Natural killer cell treated with Interleukin-12 subunit alpha and Interleukin-12 subunit beta and Interleukin-15 and Interleukin-18, amount 100 ng/mL, for 72 hours (primary cell): ENCODE data around the gene CCDC60. TPM values are rescaled to one million over a fixed set of nuclear protein-coding genes. Genes with fewer than 3 reads are reported as not detected.

Experiments
- ATAC-seq, 2 donors: fragments of 150-1000 bp; cut with Tn5 transposase in 1 of 2; sonication (Bioruptor Pico), chemical (Tn5 transposase) in 1 of 2; 2 replicates each; pipeline ENCODE4 v1.10.0; 2021
- DNase-seq: peaks from one replicate; pipeline ENCODE4 v3.0.0; 2022; ENCODE audit warnings: low spot score
- H3K27ac Mint-ChIP-seq, 2 donors: 1 replicate in 1 of 2; 2 replicates in 1 of 2; pipeline ENCODE4 v1.8.0; 2022; ENCODE audit warnings: mixed read lengths in 2 of 2, mild to moderate bottlenecking in 1 of 2, moderate library complexity in 1 of 2
- H3K27me3 Mint-ChIP-seq, 2 donors: 1 replicate in 1 of 2; 2 replicates in 1 of 2; pipeline ENCODE4 v1.8.0; 2022; ENCODE audit warnings: mixed read lengths in 2 of 2
- H3K36me3 Mint-ChIP-seq: one replicate; pipeline ENCODE4 v1.8.0; 2022; ENCODE audit warnings: mixed read lengths
- H3K4me1 Mint-ChIP-seq, 2 donors: 1 replicate in 1 of 2; 2 replicates in 1 of 2; pipeline ENCODE4 v1.8.0; 2022; ENCODE audit warnings: low read depth in 2 of 2, mixed read lengths in 2 of 2, mild to moderate bottlenecking in 1 of 2
- H3K4me3 Mint-ChIP-seq: one replicate; pipeline ENCODE4 v1.8.0; 2022; ENCODE audit warnings: mixed read lengths
- H3K9me3 Mint-ChIP-seq: 2 replicates; pipeline ENCODE4 v1.8.0; 2022; ENCODE audit warnings: mixed read lengths
- total RNA-seq, 2 donors: library from RNA; stranded (reverse); gene quantifications; one replicate each; pipeline ENCODE4 v1.2.3, GENCODE V29; 2022

CCDC60 gene
- total RNA-seq, 2 donors from 2014 or later, result not detected

DNA sequence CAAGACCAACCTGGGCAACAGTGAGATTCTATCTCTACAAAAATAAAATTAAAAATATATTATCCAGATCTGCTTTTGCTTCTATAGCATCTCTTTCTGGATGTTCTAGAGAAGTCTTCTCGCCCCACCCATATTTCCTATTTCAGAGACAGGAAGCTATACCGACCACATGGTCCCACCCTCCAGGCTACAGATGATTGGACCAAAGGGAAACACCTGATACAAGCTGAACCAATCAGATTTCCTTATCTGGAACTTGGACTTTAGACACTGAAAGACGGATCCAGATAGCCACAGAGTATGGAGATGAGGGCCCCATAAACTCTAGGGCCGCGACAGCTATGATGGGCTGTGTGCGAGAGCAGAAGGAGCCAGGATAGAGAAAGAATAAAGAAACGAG, 48.7 kb downstream of the CCDC60 start:
- DNase-seq (no peak), ATAC-seq (no peak)
- Mint-ChIP-seq H3K9me3 (no peaks in the 10 kb centered on the region), H3K27me3 (peaks cover 12 to 18% of the 10 kb centered on the region in 2 donors), H3K4me3 (no peak overlapping the region), H3K36me3 (no peaks in the 10 kb centered on the region), H3K27ac (no peak overlapping the region), H3K4me1 (no peaks in the 10 kb centered on the region)

DNA sequence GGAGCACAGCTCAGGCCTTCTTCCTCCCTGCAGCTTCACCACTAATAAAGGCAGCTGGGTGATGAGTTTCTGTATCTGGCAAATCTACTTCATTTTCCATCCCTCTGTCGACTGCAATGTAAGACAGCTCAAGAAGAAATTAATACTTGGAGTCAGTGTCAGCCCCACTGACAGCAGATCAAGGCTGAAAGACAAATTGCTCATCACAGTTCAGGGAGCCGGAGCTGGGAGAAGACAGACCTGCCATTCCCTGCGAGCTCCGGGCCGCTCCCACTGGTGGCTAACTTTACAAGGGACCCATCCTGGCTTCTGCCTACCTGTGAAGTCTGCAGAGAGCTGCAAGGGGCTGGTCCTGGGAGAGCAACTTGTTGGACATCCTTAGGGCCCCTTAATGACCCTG, 49.8 kb downstream of the CCDC60 start:
- H3K27ac Mint-ChIP-seq, result no peak overlapping the region
- DNase-seq, result no peak
- no peaks in the 10 kb centered on the region for H3K36me3 Mint-ChIP-seq
- H3K9me3 Mint-ChIP-seq, result no peaks in the 10 kb centered on the region
- no peak for ATAC-seq
- H3K4me3 Mint-ChIP-seq, result no peak overlapping the region
- H3K27me3 Mint-ChIP-seq, result peaks cover 12 to 18% of the 10 kb centered on the region in 2 donors
- H3K4me1 Mint-ChIP-seq, result no peaks in the 10 kb centered on the region

GRCh38 chr12:119385659-119386058, 51.1 kb downstream of the CCDC60 start:
- no peaks in the 10 kb centered on the region for H3K4me1 Mint-ChIP-seq
- no peaks in the 10 kb centered on the region for H3K36me3 Mint-ChIP-seq
- peaks cover 9 to 11% of the 10 kb centered on the region in 2 donors for H3K27me3 Mint-ChIP-seq
- ATAC-seq (peak in 1 of 2 donors; percentile 36), DNase-seq (no peak)
- no peak overlapping the region for H3K27ac Mint-ChIP-seq
- no peaks in the 10 kb centered on the region for H3K9me3 Mint-ChIP-seq
- no peak overlapping the region for H3K4me3 Mint-ChIP-seq

- Mint-ChIP-seq H3K9me3 (no peaks in the 10 kb centered on the region), H3K4me1 (no peaks in the 10 kb centered on the region), H3K4me3 (no peak overlapping the region), H3K27ac (no peak overlapping the region), H3K36me3 (no peaks in the 10 kb centered on the region), H3K27me3 (peaks cover 10 to 14% of the 10 kb centered on the region in 2 donors)
- DNase-seq (no peak), ATAC-seq (no peak)
Measured at GRCh38 chr12:119389687-119390086, 55.2 kb downstream of the CCDC60 start.

DNA sequence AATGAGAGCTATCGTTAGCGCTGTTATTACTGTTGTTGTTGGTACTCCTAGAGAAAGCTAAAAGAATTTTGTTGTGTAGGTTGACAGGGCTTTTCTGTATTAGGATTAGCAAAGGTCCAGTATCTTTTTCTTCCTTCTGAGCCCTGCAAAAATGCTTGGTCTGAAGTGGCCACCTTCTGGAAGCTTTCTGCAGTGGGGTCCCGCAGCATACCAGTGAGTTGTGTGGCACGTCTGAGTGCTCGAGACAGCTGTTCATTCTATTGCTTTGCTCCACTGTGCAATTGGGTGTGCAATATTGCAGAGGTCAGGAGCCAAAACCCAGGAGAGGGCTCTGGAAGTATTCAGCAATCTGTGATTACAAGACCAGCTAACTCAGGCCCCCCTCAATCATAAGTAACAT, 57.1 kb downstream of the CCDC60 start:
- H3K36me3 Mint-ChIP-seq, result no peaks in the 10 kb centered on the region
- no peaks in the 10 kb centered on the region for H3K4me1 Mint-ChIP-seq
- no peak overlapping the region for H3K27ac Mint-ChIP-seq
- peaks cover 6 to 7% of the 10 kb centered on the region in 2 donors for H3K27me3 Mint-ChIP-seq
- DNase-seq (no peak), ATAC-seq (no peak)
- H3K9me3 Mint-ChIP-seq, result no peaks in the 10 kb centered on the region
- H3K4me3 Mint-ChIP-seq, result no peak overlapping the region

DNA sequence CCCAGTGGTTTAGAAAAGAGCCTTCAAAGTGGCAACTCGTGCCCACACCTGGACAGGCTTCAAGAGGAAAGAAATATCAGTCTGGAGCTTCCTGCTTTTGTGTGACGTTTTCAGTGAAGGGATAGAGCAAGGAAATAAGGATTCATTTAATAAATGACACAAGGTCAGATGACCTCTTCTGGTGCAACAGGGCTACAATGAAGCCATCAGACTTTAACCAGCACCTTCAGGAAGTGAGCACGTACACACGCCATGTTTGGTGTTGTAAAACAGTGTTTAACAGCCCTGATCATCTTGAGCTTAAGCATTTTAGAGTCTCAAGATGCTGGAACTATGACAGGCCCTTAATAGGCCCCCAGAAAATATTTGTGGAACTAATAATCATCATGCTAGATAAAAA, 59.1 kb downstream of the CCDC60 start:
- Mint-ChIP-seq H3K27ac (no peak overlapping the region), H3K4me3 (no peak overlapping the region), H3K4me1 (no peaks in the 10 kb centered on the region), H3K9me3 (no peaks in the 10 kb centered on the region), H3K36me3 (no peaks in the 10 kb centered on the region), H3K27me3 (peaks cover 3 to 6% of the 10 kb centered on the region in 2 donors)
- ATAC-seq (no peak), DNase-seq (no peak)

GRCh38 chr12:119397540-119397939, 63.0 kb downstream of the CCDC60 start:
- H3K4me3 Mint-ChIP-seq, result no peak overlapping the region
- ATAC-seq (no peak), DNase-seq (no peak)
- H3K9me3 Mint-ChIP-seq, result no peaks in the 10 kb centered on the region
- no peak overlapping the region for H3K27ac Mint-ChIP-seq
- no peaks in the 10 kb centered on the region for H3K4me1 Mint-ChIP-seq
- H3K36me3 Mint-ChIP-seq, result no peaks in the 10 kb centered on the region
- H3K27me3 Mint-ChIP-seq, result peaks cover 3 to 9% of the 10 kb centered on the region in 2 donors

DNA sequence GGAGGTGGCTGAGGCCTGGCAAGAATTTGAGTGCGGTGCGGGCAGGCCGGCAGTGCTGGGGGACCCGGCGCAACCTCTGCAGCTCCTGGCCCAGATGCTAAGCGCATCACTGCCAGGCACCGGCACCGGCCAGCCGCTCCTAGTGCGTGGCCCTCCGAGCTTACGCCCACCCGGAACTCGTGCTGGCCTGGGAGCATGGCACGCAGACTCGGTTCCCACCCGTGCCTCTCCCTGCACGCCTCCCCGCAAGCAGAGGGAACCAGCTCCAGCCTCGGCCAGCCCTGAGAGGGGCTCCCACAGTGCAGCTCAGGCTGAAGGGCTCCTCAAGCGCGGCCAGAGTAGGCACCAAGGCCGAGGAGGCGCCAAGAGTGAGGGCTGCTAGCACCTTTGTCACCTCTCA, 63.7 kb downstream of the CCDC60 start:
- H3K27ac Mint-ChIP-seq, result no peak overlapping the region
- H3K9me3 Mint-ChIP-seq, result no peaks in the 10 kb centered on the region
- H3K36me3 Mint-ChIP-seq, result no peaks in the 10 kb centered on the region
- no peak overlapping the region for H3K4me3 Mint-ChIP-seq
- ATAC-seq (no peak), DNase-seq (no peak)
- H3K27me3 Mint-ChIP-seq, result peaks cover 6 to 14% of the 10 kb centered on the region in 2 donors
- no peaks in the 10 kb centered on the region for H3K4me1 Mint-ChIP-seq

DNA sequence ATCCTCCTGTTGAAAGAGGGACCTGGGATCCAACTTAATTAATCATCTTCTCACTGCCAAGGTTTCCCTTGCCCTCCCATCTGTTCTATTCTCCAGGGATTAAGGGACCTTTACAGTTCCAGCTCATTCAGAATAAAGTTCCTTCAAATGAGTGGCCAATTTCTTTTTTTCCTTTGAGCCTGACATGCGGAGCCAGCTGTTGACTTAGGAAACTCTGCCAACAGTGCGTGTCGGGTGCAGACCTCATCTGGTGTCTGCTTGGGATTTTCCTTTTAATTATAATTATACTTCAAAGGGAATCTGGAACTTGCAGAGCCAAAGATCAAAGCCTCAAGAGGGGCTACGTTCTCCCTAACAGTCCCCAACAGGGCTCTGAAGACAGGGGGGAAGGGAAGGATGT, 64.8 kb downstream of the CCDC60 start:
- DNase-seq, result no peak
- Mint-ChIP-seq H3K36me3 (no peaks in the 10 kb centered on the region), H3K27ac (no peak overlapping the region), H3K9me3 (no peaks in the 10 kb centered on the region), H3K4me1 (no peaks in the 10 kb centered on the region), H3K4me3 (no peak overlapping the region), H3K27me3 (peaks cover 8 to 21% of the 10 kb centered on the region in 2 donors)
- ATAC-seq, result no peak

GRCh38 chr12:119406308-119406707, 71.8 kb downstream of the CCDC60 start:
- no peaks in the 10 kb centered on the region for H3K4me1 Mint-ChIP-seq
- peaks cover 18 to 47% of the 10 kb centered on the region in 2 donors for H3K27me3 Mint-ChIP-seq
- H3K36me3 Mint-ChIP-seq, result no peaks in the 10 kb centered on the region
- no peaks in the 10 kb centered on the region for H3K9me3 Mint-ChIP-seq
- H3K27ac Mint-ChIP-seq, result no peak overlapping the region
- no peak overlapping the region for H3K4me3 Mint-ChIP-seq
- DNase-seq (no peak), ATAC-seq (no peak)

DNA sequence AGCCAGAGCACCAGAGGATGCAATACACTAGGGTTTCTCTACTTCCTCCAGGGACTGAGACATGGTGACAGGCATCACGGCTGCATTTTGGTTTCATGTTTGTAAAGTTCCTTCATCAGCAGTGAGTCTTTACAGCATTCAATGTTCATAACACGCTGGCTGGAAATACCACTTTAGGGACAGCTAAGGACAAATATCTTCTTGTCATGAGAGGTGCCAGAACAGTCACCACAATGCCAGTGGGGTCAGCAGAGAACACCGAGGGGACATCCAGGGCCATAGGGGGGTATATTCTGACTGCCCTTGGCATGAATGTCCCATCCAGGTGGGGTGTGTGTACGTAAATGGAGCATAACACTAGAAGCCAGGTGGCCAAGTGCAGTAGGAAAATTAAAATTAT, 72.3 kb downstream of the CCDC60 start:
- Mint-ChIP-seq H3K4me1 (no peaks in the 10 kb centered on the region), H3K9me3 (no peaks in the 10 kb centered on the region), H3K36me3 (no peaks in the 10 kb centered on the region), H3K4me3 (no peak overlapping the region), H3K27ac (no peak overlapping the region), H3K27me3 (peaks cover 18 to 47% of the 10 kb centered on the region in 2 donors)
- DNase-seq (no peak), ATAC-seq (no peak)

DNA sequence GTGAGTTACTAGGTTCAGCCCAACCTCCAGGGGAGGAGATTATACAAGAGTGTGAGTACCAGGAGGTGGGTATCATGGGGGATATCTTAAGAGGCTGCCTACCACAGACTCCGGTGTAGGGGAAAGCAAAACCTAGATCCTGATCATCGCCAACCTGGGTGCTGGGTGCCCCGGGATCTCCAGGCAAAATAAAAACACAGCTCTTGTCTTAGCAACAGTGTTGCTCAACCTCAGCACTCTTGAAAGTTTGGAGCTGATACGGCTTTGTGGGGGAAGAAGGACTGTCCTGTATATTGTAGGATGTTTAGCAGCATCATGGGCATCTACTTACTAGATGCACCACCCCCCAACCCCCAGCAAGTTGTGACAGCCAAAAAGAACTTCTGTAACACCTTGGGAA, 74.5 kb downstream of the CCDC60 start:
- Mint-ChIP-seq H3K4me3 (no peak overlapping the region), H3K36me3 (no peaks in the 10 kb centered on the region), H3K4me1 (peaks cover 0 to 5% of the 10 kb centered on the region in 2 donors), H3K27ac (no peak overlapping the region), H3K9me3 (no peaks in the 10 kb centered on the region), H3K27me3 (peaks cover 15 to 32% of the 10 kb centered on the region in 2 donors)
- DNase-seq, result no peak
- ATAC-seq, result no peak

DNA sequence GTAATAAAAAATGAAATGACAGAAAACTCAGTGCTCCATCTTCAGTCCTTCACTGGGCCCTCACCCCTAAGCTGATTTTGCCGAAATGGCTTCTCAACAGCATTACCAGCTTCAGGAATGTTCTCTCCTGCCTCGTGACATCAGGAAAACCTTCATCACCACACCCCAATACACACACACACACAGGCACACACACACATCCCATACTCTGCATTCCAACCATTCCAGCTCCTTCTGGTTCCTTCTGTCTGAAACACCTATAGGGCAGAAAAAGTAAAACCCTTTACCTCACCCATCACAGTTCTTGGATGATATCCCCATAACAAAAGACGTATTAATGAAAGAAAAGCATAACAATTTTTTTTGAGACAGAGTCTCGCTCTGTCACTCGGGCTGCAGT, 75.9 kb downstream of the CCDC60 start:
- Mint-ChIP-seq H3K4me3 (no peak overlapping the region), H3K36me3 (no peaks in the 10 kb centered on the region), H3K9me3 (no peaks in the 10 kb centered on the region), H3K27ac (no peak overlapping the region), H3K27me3 (peaks cover 14 to 39% of the 10 kb centered on the region in 2 donors), H3K4me1 (peaks cover 0 to 5% of the 10 kb centered on the region in 2 donors)
- DNase-seq, result no peak
- ATAC-seq, result no peak

GRCh38 chr12:119412306-119412705, 77.8 kb downstream of the CCDC60 start:
- Mint-ChIP-seq H3K4me1 (peaks cover 0 to 5% of the 10 kb centered on the region in 2 donors), H3K27ac (no peak overlapping the region)

More at GRCh38 chr12:119412306-119412705, 77.8 kb downstream of the CCDC60 start:
- Mint-ChIP-seq H3K4me3 (no peak overlapping the region), H3K36me3 (no peaks in the 10 kb centered on the region), H3K9me3 (no peaks in the 10 kb centered on the region), H3K27me3 (peaks cover 11 to 35% of the 10 kb centered on the region in 2 donors)
- DNase-seq (no peak), ATAC-seq (no peak)
